GM23338 (cell line): ENCODE results near the gene MYD88. TPM values are rescaled to one million over a fixed set of nuclear protein-coding genes. Genes with fewer than 3 reads are reported as not detected.

Source experiments
- ATAC-seq: fragments of 200-7000 bp; cut with Tn5 transposase; 3 replicates; pipeline ENCODE4 v1.9.1; 2020
- DNase-seq: peaks from one replicate; pipeline ENCODE4 v3.0.0-alpha.2; 2015; ENCODE audit warnings: low spot score
- H2AFZ ChIP-seq: fragments of 200-600 bp; sonication (generic); 2 replicates; pipeline ENCODE4 v1.8.0; 2016; ENCODE audit warnings: antibody characterized with exemption, mild to moderate bottlenecking, moderate library complexity
- H3F3A ChIP-seq: fragments of 200-600 bp; sonication (generic); replicated peaks from 2 replicates; pipeline ENCODE4 v1.8.0; 2017; ENCODE audit warnings: antibody characterized with exemption, mixed run types, low read depth
- H3K27ac ChIP-seq: fragments of 200-600 bp; sonication (generic); 2 replicates; pipeline ENCODE4 v1.6.1; 2016; ENCODE audit warnings: low read depth
- H3K27me3 ChIP-seq: fragments of 200-600 bp; sonication (generic); 2 replicates; pipeline ENCODE4 v1.8.0; 2016; ENCODE audit warnings: mild to moderate bottlenecking, mixed run types, moderate library complexity; ENCODE audit not compliant: insufficient read depth
- H3K36me3 ChIP-seq: fragments of 200-600 bp; sonication (generic); 2 replicates; pipeline ENCODE4 v1.8.0; 2016; ENCODE audit warnings: mild to moderate bottlenecking; ENCODE audit not compliant: insufficient read depth
- H3K4me1 ChIP-seq: fragments of 200-600 bp; sonication (generic); 2 replicates; pipeline ENCODE4 v1.8.0; 2016; ENCODE audit warnings: mild to moderate bottlenecking, moderate library complexity; ENCODE audit not compliant: insufficient read depth
- H3K4me2 ChIP-seq: fragments of 200-600 bp; sonication (generic); 2 replicates; pipeline ENCODE4 v1.7.1; 2017; ENCODE audit warnings: mixed run types
- H3K4me3 ChIP-seq: fragments of 200-600 bp; sonication (generic); 2 replicates; pipeline ENCODE4 v1.6.1; 2016; ENCODE audit warnings: mixed run types
- H3K79me2 ChIP-seq: fragments of 200-600 bp; sonication (generic); replicated peaks from 2 replicates; pipeline ENCODE4 v1.8.0; 2017; ENCODE audit warnings: mild to moderate bottlenecking; ENCODE audit not compliant: insufficient read depth
- H3K9me2 ChIP-seq: fragments of 200-600 bp; sonication (generic); 2 replicates; pipeline ENCODE4 v1.8.0; 2017; ENCODE audit not compliant: insufficient read depth
- H4K20me1 ChIP-seq: fragments of 200-600 bp; sonication (generic); replicated peaks from 2 replicates; pipeline ENCODE4 v1.8.0; 2017; ENCODE audit warnings: mild to moderate bottlenecking; ENCODE audit not compliant: insufficient read depth
- H3K27ac Mint-ChIP-seq: 2 replicates; pipeline ENCODE4 v1.8.0; 2020; ENCODE audit warnings: inconsistent platforms, mild to moderate bottlenecking, moderate library complexity, mixed read lengths
- H3K27me3 Mint-ChIP-seq: 3 replicates; pipeline ENCODE4 v1.8.0; 2022; ENCODE audit warnings: low read depth, mild to moderate bottlenecking, moderate library complexity, mixed read lengths, inconsistent platforms; ENCODE audit not compliant: insufficient read depth, poor library complexity
- H3K36me3 Mint-ChIP-seq: 3 replicates; pipeline ENCODE4 v1.8.0; 2021; ENCODE audit warnings: low read depth, mild to moderate bottlenecking, inconsistent platforms, moderate library complexity, mixed read lengths
- H3K4me1 Mint-ChIP-seq: 3 replicates; pipeline ENCODE4 v1.8.0; 2020; ENCODE audit warnings: mild to moderate bottlenecking, inconsistent platforms, mixed read lengths
- H3K4me3 Mint-ChIP-seq: 3 replicates; pipeline ENCODE4 v1.8.0; 2021; ENCODE audit warnings: moderate library complexity, mild to moderate bottlenecking, inconsistent platforms, mixed read lengths
- H3K9me3 Mint-ChIP-seq: 3 replicates; pipeline ENCODE4 v1.8.0; 2020; ENCODE audit warnings: moderate library complexity, mild to moderate bottlenecking, inconsistent platforms, mixed read lengths
- CREB1 ChIP-seq: fragments of 250-450 bp; sonication (Bioruptor Pico); IDR thresholded peaks from 2 replicates; pipeline ENCODE4 v1.5.0; 2020; ENCODE audit warnings: low read depth, mild to moderate bottlenecking, moderate library complexity
- EZH2 ChIP-seq: fragments of 200-600 bp; sonication (generic); IDR thresholded peaks from one replicate; pipeline ENCODE4 v1.8.0; 2017; ENCODE audit warnings: antibody characterized with exemption, mild to moderate bottlenecking, low read depth; ENCODE audit not compliant: unreplicated experiment
- JUNB ChIP-seq: IDR thresholded peaks from one replicate; pipeline ENCODE4 v1.6.1; 2016; ENCODE audit warnings: antibody characterized with exemption; ENCODE audit not compliant: unreplicated experiment
- NANOG ChIP-seq: IDR thresholded peaks from 2 replicates; pipeline ENCODE4 v1.6.1; 2016; ENCODE audit warnings: antibody characterized with exemption, borderline replicate concordance
- POLR2AphosphoS5 ChIP-seq: IDR thresholded peaks from 2 replicates; pipeline ENCODE4 v1.6.1; 2016; ENCODE audit warnings: antibody characterized with exemption, low read depth
- STAT1 ChIP-seq: IDR thresholded peaks from one replicate; pipeline ENCODE4 v1.6.1; 2016; ENCODE audit warnings: antibody characterized with exemption; ENCODE audit not compliant: unreplicated experiment
- ZNF331 ChIP-seq: fragments of 250-450 bp; sonication (Bioruptor Pico); IDR thresholded peaks from 2 replicates; pipeline ENCODE4 v1.5.0; 2020; ENCODE audit warnings: low read depth, mild to moderate bottlenecking, moderate library complexity
- polyA plus RNA-seq: library from polyadenylated mRNA; unstranded; fragments of >200 nt; fragmentation: Nextera tagmentation; extraction: Ambion mirVana; gene quantifications from 2 replicates; pipeline ENCODE4 v1.2.1, GENCODE V29; 2016
- total RNA-seq: library from RNA; depleted of rRNA; stranded (reverse); fragments of >200 nt; shearing (Covaris generic); gene quantifications from 2 replicates; pipeline ENCODE4 v1.2.3, GENCODE V29; 2014
- TF ChIP-seq, protein P1 (sequence below): IDR thresholded peaks from one replicate; pipeline ENCODE4 v1.6.1; 2018; ENCODE audit warnings: antibody characterized with exemption; ENCODE audit not compliant: unreplicated experiment
- TF ChIP-seq, protein P2 (sequence below), 2 experiments: fragments of 200-600 bp in 1 of 2; sonication (generic) in 1 of 2; conservative IDR thresholded peaks; 2 replicates each; pipeline versions ENCODE4 v1.5.1 to v1.6.1; 2016 to 2017; ENCODE audit warnings: antibody characterized with exemption in 2 of 2, low read depth in 2 of 2, mild to moderate bottlenecking in 2 of 2, moderate library complexity in 1 of 2

The MYD88 gene
- total and polyA plus RNA-seq, 2 experiments from 2014 or later: 15.5 to 26.0 TPM

DNA sequence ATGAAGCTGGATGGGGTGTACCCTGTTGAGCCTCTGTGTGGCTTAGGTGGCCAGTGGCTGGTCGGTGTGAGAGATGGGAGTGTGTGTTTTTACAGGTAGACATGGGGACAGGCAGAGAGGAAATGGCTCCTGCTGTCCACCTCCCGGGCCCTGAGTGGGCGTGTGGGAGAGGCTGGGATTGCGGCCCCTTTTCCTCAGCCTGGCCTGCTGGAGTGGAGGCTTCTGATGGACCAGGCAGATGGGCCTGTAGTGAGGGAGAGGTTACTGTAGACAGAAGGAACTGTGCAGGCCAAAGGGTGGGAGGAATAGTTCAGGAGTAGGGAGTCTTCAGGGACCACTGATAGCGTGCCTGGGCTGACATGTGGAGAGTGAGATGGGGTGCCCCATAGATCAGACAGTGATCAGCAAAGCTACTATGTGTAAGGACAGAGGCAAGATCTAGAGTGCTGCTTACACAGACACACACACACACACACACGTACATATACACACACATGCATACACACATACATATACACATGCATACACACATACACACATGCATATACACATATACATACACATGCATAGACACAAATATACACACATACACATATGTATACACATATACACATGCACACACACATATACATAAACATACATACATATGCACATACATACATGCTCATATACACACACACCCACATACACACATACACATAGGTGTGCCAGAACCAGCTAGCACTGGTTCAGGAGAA lies 28.0 kb upstream of the MYD88 start:
- H3K27ac Mint-ChIP-seq: no peak overlapping the region
- peaks cover 9% of the 10 kb centered on the region for H3K27me3 Mint-ChIP-seq
- Histone ChIP-seq H3K4me2 (no peak overlapping the region), H4K20me1 (no peaks in the 10 kb centered on the region; the same call in 1 of the 2 replicates), H3K9me2 (no peaks in the 10 kb centered on the region), H3K27ac (no peak overlapping the region), H3K27me3 (no peaks in the 10 kb centered on the region), H2AFZ (no peak overlapping the region), H3K4me3 (no peak overlapping the region), H3K4me1 (no peaks in the 10 kb centered on the region), H3K79me2 (no peaks in the 10 kb centered on the region), H3K36me3 (no peaks in the 10 kb centered on the region), H3F3A (no peaks in the 10 kb centered on the region)
- H3K4me1 Mint-ChIP-seq: no peaks in the 10 kb centered on the region
- ATAC-seq: no peak
- no peak for TF ChIP-seq CREB1 (CRISPR knock-in tag)
- TF ChIP-seq NANOG: no peak
- TF ChIP-seq STAT1: no peak
- H3K36me3 Mint-ChIP-seq: no peaks in the 10 kb centered on the region
- H3K9me3 Mint-ChIP-seq: peaks cover 4% of the 10 kb centered on the region; the same call in 1 of the 3 replicates
- no peak overlapping the region for H3K4me3 Mint-ChIP-seq
- DNase-seq: no peak

DNA sequence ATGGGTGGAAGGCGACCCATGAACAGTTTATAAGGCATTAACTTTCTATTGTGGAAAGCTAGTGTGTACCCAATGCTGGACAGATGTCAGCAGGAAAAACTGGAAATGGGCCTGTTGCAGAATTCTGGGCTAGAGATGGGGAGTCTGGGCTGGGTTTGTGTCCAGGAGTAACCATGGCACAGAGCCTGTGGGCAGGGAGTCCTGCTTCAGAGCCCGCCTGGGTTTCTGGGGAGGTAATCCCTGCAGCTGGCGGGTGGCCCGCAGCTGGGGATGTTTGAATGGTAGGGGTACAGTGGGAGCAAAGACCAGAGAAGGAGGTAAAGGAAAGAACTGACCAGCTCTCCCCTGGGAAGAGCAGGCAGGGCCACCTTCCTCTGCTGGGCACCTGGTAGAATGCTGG lies 27.3 kb upstream of the MYD88 start:
- Histone ChIP-seq H3F3A (no peaks in the 10 kb centered on the region), H3K27ac (no peak overlapping the region), H3K36me3 (no peaks in the 10 kb centered on the region), H3K9me2 (no peaks in the 10 kb centered on the region), H4K20me1 (no peaks in the 10 kb centered on the region; the same call in 1 of the 2 replicates), H3K4me1 (no peaks in the 10 kb centered on the region), H3K27me3 (no peaks in the 10 kb centered on the region), H3K4me2 (no peak overlapping the region), H2AFZ (no peak overlapping the region), H3K4me3 (no peak overlapping the region), H3K79me2 (no peaks in the 10 kb centered on the region)
- Mint-ChIP-seq H3K4me1 (no peaks in the 10 kb centered on the region), H3K27ac (no peak overlapping the region), H3K27me3 (peaks cover 16% of the 10 kb centered on the region), H3K9me3 (no peaks in the 10 kb centered on the region), H3K36me3 (no peaks in the 10 kb centered on the region), H3K4me3 (no peak overlapping the region)
- DNase-seq: no peak
- no peak for ATAC-seq
- TF ChIP-seq ZNF331: no peak
- no peak for TF ChIP-seq JUNB
- no peak for TF ChIP-seq CREB1 (CRISPR knock-in tag)
- TF ChIP-seq POLR2AphosphoS5: no peak
- TF ChIP-seq, protein P1, sequence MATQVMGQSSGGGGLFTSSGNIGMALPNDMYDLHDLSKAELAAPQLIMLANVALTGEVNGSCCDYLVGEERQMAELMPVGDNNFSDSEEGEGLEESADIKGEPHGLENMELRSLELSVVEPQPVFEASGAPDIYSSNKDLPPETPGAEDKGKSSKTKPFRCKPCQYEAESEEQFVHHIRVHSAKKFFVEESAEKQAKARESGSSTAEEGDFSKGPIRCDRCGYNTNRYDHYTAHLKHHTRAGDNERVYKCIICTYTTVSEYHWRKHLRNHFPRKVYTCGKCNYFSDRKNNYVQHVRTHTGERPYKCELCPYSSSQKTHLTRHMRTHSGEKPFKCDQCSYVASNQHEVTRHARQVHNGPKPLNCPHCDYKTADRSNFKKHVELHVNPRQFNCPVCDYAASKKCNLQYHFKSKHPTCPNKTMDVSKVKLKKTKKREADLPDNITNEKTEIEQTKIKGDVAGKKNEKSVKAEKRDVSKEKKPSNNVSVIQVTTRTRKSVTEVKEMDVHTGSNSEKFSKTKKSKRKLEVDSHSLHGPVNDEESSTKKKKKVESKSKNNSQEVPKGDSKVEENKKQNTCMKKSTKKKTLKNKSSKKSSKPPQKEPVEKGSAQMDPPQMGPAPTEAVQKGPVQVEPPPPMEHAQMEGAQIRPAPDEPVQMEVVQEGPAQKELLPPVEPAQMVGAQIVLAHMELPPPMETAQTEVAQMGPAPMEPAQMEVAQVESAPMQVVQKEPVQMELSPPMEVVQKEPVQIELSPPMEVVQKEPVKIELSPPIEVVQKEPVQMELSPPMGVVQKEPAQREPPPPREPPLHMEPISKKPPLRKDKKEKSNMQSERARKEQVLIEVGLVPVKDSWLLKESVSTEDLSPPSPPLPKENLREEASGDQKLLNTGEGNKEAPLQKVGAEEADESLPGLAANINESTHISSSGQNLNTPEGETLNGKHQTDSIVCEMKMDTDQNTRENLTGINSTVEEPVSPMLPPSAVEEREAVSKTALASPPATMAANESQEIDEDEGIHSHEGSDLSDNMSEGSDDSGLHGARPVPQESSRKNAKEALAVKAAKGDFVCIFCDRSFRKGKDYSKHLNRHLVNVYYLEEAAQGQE: no peak
- TF ChIP-seq, protein P2, sequence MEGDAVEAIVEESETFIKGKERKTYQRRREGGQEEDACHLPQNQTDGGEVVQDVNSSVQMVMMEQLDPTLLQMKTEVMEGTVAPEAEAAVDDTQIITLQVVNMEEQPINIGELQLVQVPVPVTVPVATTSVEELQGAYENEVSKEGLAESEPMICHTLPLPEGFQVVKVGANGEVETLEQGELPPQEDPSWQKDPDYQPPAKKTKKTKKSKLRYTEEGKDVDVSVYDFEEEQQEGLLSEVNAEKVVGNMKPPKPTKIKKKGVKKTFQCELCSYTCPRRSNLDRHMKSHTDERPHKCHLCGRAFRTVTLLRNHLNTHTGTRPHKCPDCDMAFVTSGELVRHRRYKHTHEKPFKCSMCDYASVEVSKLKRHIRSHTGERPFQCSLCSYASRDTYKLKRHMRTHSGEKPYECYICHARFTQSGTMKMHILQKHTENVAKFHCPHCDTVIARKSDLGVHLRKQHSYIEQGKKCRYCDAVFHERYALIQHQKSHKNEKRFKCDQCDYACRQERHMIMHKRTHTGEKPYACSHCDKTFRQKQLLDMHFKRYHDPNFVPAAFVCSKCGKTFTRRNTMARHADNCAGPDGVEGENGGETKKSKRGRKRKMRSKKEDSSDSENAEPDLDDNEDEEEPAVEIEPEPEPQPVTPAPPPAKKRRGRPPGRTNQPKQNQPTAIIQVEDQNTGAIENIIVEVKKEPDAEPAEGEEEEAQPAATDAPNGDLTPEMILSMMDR (conservative IDR thresholded peaks at IDR 0.05; ENCODE audit: low read depth in 2 of 2): no peak
- TF ChIP-seq EZH2: no peak
